Measurements from ENCODE around the gene EFCAB6. TPM values are rescaled to one million over a fixed set of nuclear protein-coding genes. Genes with fewer than 3 reads are reported as not detected.

Gene EFCAB6
- total and polyA plus RNA-seq, 9 of the 15 experiments (the other 6 are each of a cell fraction or from before 2014, with no cell fraction given): 0.06 TPM; not detected in 8

GRCh38 chr22:43811777-43812148, 342 bp downstream of the EFCAB6 start (continued):
- TF ChIP-seq CEBPG (CRISPR knock-in tag; IDR thresholded peaks at IDR 0.05) (no peak), CEBPG (tag; conservative IDR thresholded peaks at IDR 0.05 in 1 of 2, IDR thresholded peaks at IDR 0.05 in 1 of 2) (no peak), GABPA (tag; conservative IDR thresholded peaks at IDR 0.05; ENCODE audit: low read depth) (no peak)

- in situ Hi-C loops (cut with MboI): no loop called here
- no peaks in the 10 kb centered on the region for H3K9me3 ChIP-seq (replicated peaks; ENCODE audit: control insufficient read depth, insufficient read depth, low read depth, low read length)
- H3K79me2 ChIP-seq (ENCODE audit: control insufficient read depth, insufficient read depth, low read length): no peaks in the 10 kb centered on the region
- ChIA-PET POLR2A (no interaction called here), CTCF (ENCODE audit: low intra/inter-chr PET ratio) (no interaction called here)
- intact Hi-C loops (cut with micrococcal nuclease): no loop called here
- no peaks in the 10 kb centered on the region for H4K20me1 ChIP-seq (replicated peaks; ENCODE audit: control insufficient read depth, insufficient read depth, low read length)
- H3K9ac ChIP-seq (ENCODE audit: insufficient read depth in 1 of 2, low read depth in 2 of 2, low read length in 2 of 2): no peak overlapping the region
- no peaks in the 10 kb centered on the region for H3K27me3 ChIP-seq (ENCODE audit: control insufficient read depth in 2 of 2, insufficient read depth in 2 of 2, low read length in 2 of 2)
- H3K4me1 ChIP-seq (replicated peaks in 1 of 2; ENCODE audit: control insufficient read depth in 2 of 2, insufficient read depth in 2 of 2, low read length in 2 of 2): no peaks in the 10 kb centered on the region
- no peak overlapping the region for H3K4me2 ChIP-seq (ENCODE audit: insufficient read depth, low read length)
- FAIRE-seq (no peak), ATAC-seq (no peak), DNase-seq (ENCODE audit: extremely low read depth in 1 of 4, low spot score in 3 of 4) (no peak)
- no TSS peak for BruUV-seq (replicated peaks)
- no peak for TF ChIP-seq ELF2 (CRISPR knock-in tag; IDR thresholded peaks at IDR 0.05)
- TF ChIP-seq STAT6 (CRISPR knock-in tag; IDR thresholded peaks at IDR 0.05): no peak
- no peak for TF ChIP-seq MYNN (IDR thresholded peaks at IDR 0.05)
- TF ChIP-seq MYNN (CRISPR knock-in tag; IDR thresholded peaks at IDR 0.05): no peak
- TF ChIP-seq ZNF253 (CRISPR knock-in tag; conservative IDR thresholded peaks at IDR 0.05): no peak
- TF ChIP-seq NELFE (IDR thresholded peaks at IDR 0.05; ENCODE audit: insufficient read depth, insufficient read length): no peak
- no peak for TF ChIP-seq ZNF449 (CRISPR knock-in tag; IDR thresholded peaks at IDR 0.05)
- TF ChIP-seq GTF2E2 (tag; IDR thresholded peaks at IDR 0.05): no peak
- no peak for TF ChIP-seq SRSF1 (IDR thresholded peaks at IDR 0.05; ENCODE audit: low read depth, low read length)
- TF ChIP-seq TAL1 (IDR thresholded peaks at IDR 0.05): no peak
- no peaks in the 10 kb centered on the region for H3K36me3 ChIP-seq (ENCODE audit: control insufficient read depth, insufficient read depth, low read length)
- WGBS (ENCODE audit: insufficient coverage, low coverage, missing lambda C conversion rate): 2% methylated on average over 4 of the region's 5 CpGs
- H2AFZ ChIP-seq (ENCODE audit: low read depth, low read length): no peak overlapping the region
- no peak overlapping the region for H3K27ac ChIP-seq (ENCODE audit: extremely low read depth, low read depth, low read length)
- H3K4me3 ChIP-seq: no peak overlapping the region
- no peaks in the 10 kb centered on the region for H3K9me1 ChIP-seq (ENCODE audit: control insufficient read depth, insufficient read depth, low read length)
These were observed 9.1 kb downstream of the EFCAB6 start for GRCh38 chr22:43802897-43803495.

Measured in K562 (cell line).